H9 (cell line): ENCODE results near the gene GABARAPL2. TPM values are rescaled to one million over a fixed set of nuclear protein-coding genes. Genes with fewer than 3 reads are reported as not detected.
A peak's percentile ranks its signal among the peaks of the same experiment; 100 is the strongest.

ENCODE experiments used
- DNase-seq: peaks from one replicate; pipeline ENCODE4 v3.0.0-alpha.2; 2017
- H2AFZ ChIP-seq: one replicate; pipeline ENCODE4 v1.6.1; 2013; ENCODE audit warnings: mild to moderate bottlenecking, low read length, control low read depth, moderate library complexity
- H2AK5ac ChIP-seq: 2 replicates; pipeline ENCODE4 v1.6.1; 2013; ENCODE audit warnings: low read length, control low read depth, mixed read lengths; ENCODE audit not compliant: insufficient read length
- H2BK120ac ChIP-seq: one replicate; pipeline ENCODE4 v1.6.1; 2013; ENCODE audit warnings: low read depth, mild to moderate bottlenecking, low read length, control low read depth, inconsistent platforms; ENCODE audit not compliant: poor library complexity, severe bottlenecking
- H2BK12ac ChIP-seq: 2 replicates; pipeline ENCODE4 v1.6.1; 2013; ENCODE audit warnings: low read length, control low read depth, mixed read lengths, low read depth; ENCODE audit not compliant: insufficient read length
- H2BK15ac ChIP-seq: 2 replicates; pipeline ENCODE4 v1.6.1; 2013; ENCODE audit warnings: low read depth, low read length, control low read depth
- H2BK20ac ChIP-seq: one replicate; pipeline ENCODE4 v1.6.1; 2013; ENCODE audit warnings: low read depth, mild to moderate bottlenecking, low read length, control low read depth, inconsistent platforms; ENCODE audit not compliant: poor library complexity, severe bottlenecking
- H2BK5ac ChIP-seq: 2 replicates; pipeline ENCODE4 v1.6.1; 2013; ENCODE audit warnings: low read length, control low read depth, mixed read lengths; ENCODE audit not compliant: insufficient read length
- H3K14ac ChIP-seq: 2 replicates; pipeline ENCODE4 v1.6.1; 2013; ENCODE audit warnings: low read length, control low read depth; ENCODE audit not compliant: insufficient read depth
- H3K18ac ChIP-seq: 2 replicates; pipeline ENCODE4 v1.6.1; 2013; ENCODE audit warnings: low read depth, mild to moderate bottlenecking, mixed read lengths, low read length, control low read depth; ENCODE audit not compliant: insufficient read length
- H3K23ac ChIP-seq: 2 replicates; pipeline ENCODE4 v1.6.1; 2013; ENCODE audit warnings: low read length, control low read depth, mixed read lengths, low read depth; ENCODE audit not compliant: insufficient read length
- H3K23me2 ChIP-seq: 2 replicates; pipeline ENCODE4 v1.6.1; 2013; ENCODE audit warnings: low read depth, mild to moderate bottlenecking, mixed read lengths, low read length, control low read depth; ENCODE audit not compliant: insufficient read length, poor library complexity, severe bottlenecking
- H3K27ac ChIP-seq: 2 replicates; pipeline ENCODE4 v1.5.1; 2013; ENCODE audit warnings: low read length, control low read depth, mixed read lengths, low read depth; ENCODE audit not compliant: insufficient read length
- H3K27me3 ChIP-seq: 2 replicates; pipeline ENCODE4 v1.6.1; 2013; ENCODE audit warnings: low read length, control low read depth, inconsistent platforms; ENCODE audit not compliant: insufficient read depth
- H3K4ac ChIP-seq: 2 replicates; pipeline ENCODE4 v1.6.1; 2013; ENCODE audit warnings: low read depth, mild to moderate bottlenecking, control low read depth, inconsistent platforms, low read length, moderate library complexity
- H3K4me1 ChIP-seq: 2 replicates; pipeline ENCODE4 v1.6.1; 2013; ENCODE audit warnings: low read length, control low read depth, inconsistent platforms; ENCODE audit not compliant: insufficient read depth
- H3K4me2 ChIP-seq: 2 replicates; pipeline ENCODE4 v1.6.1; 2013; ENCODE audit warnings: low read length, control low read depth, mixed read lengths; ENCODE audit not compliant: insufficient read length, insufficient read depth
- H3K56ac ChIP-seq: 2 replicates; pipeline ENCODE4 v1.6.1; 2013; ENCODE audit warnings: low read depth, mild to moderate bottlenecking, mixed read lengths, low read length, control low read depth; ENCODE audit not compliant: insufficient read length
- H3K79me1 ChIP-seq: 2 replicates; pipeline ENCODE4 v1.6.1; 2013; ENCODE audit warnings: low read depth, mild to moderate bottlenecking, moderate library complexity, low read length, control low read depth, inconsistent platforms; ENCODE audit not compliant: insufficient read depth, poor library complexity, severe bottlenecking
- H3K79me2 ChIP-seq: 2 replicates; pipeline ENCODE4 v1.6.1; 2013; ENCODE audit warnings: low read length, control low read depth, inconsistent platforms; ENCODE audit not compliant: insufficient read depth
- H3K9ac ChIP-seq: 2 replicates; pipeline ENCODE4 v1.6.1; 2013; ENCODE audit warnings: low read length, control low read depth, mixed read lengths; ENCODE audit not compliant: insufficient read length; ENCODE audit errors: extremely low read depth
- H3K9me3 ChIP-seq: one replicate; pipeline ENCODE4 v1.6.1; 2013; ENCODE audit warnings: low read depth, low read length, inconsistent platforms; ENCODE audit not compliant: control insufficient read depth
- H3T11ph ChIP-seq: one replicate; pipeline ENCODE4 v1.6.1; 2013; ENCODE audit warnings: mild to moderate bottlenecking, low read length, control low read depth, inconsistent platforms
- H4K20me1 ChIP-seq: one replicate; pipeline ENCODE4 v1.6.1; 2013; ENCODE audit not compliant: control insufficient read depth, insufficient read length, insufficient read depth
- H4K5ac ChIP-seq: 2 replicates; pipeline ENCODE4 v1.6.1; 2013; ENCODE audit warnings: low read depth, mild to moderate bottlenecking, mixed read lengths, low read length, control low read depth; ENCODE audit not compliant: insufficient read length
- H4K8ac ChIP-seq: replicated peaks from 2 replicates; pipeline ENCODE4 v1.6.1; 2013; ENCODE audit warnings: low read length, control low read depth, mixed read lengths, low read depth; ENCODE audit not compliant: insufficient read length
- H4K91ac ChIP-seq: 2 replicates; pipeline ENCODE4 v1.6.1; 2013; ENCODE audit warnings: low read depth, mild to moderate bottlenecking, moderate library complexity, mixed read lengths, low read length, control low read depth; ENCODE audit not compliant: insufficient read length
- H3K27ac Mint-ChIP-seq, 3 experiments: 2 replicates in 2 of 3; 3 replicates in 1 of 3; pipeline ENCODE4 v1.8.0; 2020 to 2021; ENCODE audit warnings: mixed read lengths in 3 of 3, mild to moderate bottlenecking in 1 of 3, moderate library complexity in 1 of 3
- H3K27me3 Mint-ChIP-seq: 2 replicates; pipeline ENCODE4 v1.8.0; 2021; ENCODE audit warnings: low read depth, mild to moderate bottlenecking, moderate library complexity, mixed read lengths
- H3K36me3 Mint-ChIP-seq, 3 experiments: 2 replicates in 2 of 3; 3 replicates in 1 of 3; pipeline ENCODE4 v1.8.0; 2020 to 2021; ENCODE audit warnings: low read depth in 3 of 3, mixed read lengths in 3 of 3; ENCODE audit not compliant: insufficient read depth in 1 of 3
- H3K4me1 Mint-ChIP-seq, 2 experiments: 2 replicates each; pipeline ENCODE4 v1.8.0; 2020; ENCODE audit warnings: mixed read lengths in 2 of 2
- H3K4me3 Mint-ChIP-seq, 2 experiments: 2 replicates in 1 of 2; 3 replicates in 1 of 2; pipeline ENCODE4 v1.8.0; 2020 to 2021; ENCODE audit warnings: mild to moderate bottlenecking in 2 of 2, mixed read lengths in 2 of 2, moderate library complexity in 1 of 2
- H3K9me3 Mint-ChIP-seq, 2 experiments: 2 replicates in 1 of 2; 3 replicates in 1 of 2; pipeline ENCODE4 v1.8.0; 2020; ENCODE audit warnings: mild to moderate bottlenecking in 2 of 2, mixed read lengths in 2 of 2, moderate library complexity in 1 of 2
- CTCF ChIP-seq: fragments of 200-600 bp; sonication (generic); conservative IDR thresholded peaks from 3 replicates; pipeline ENCODE4 v1.8.0; 2021; ENCODE audit warnings: antibody characterized with exemption, mild to moderate bottlenecking
- WGBS: extraction: QIAGEN DNeasy Blood & Tissue Kit; methylation state at CpG from one replicate; pipeline ENCODE4 v1.1.7; 2013; ENCODE audit warnings: missing lambda C conversion rate, low lambda C conversion rate, mixed read lengths; ENCODE audit not compliant: insufficient read length; ENCODE audit errors: extremely low coverage; 5-methylcytosine and 5-hydroxymethylcytosine counted together
- total RNA-seq: library from RNA; stranded (reverse); gene quantifications from 2 replicates; pipeline ENCODE4 v1.2.1, GENCODE V29; 2021

Gene GABARAPL2
- total RNA-seq, 1 experiment from 2014 or later = 62.6 TPM

GRCh38 chr16:75593825-75594820, 27.9 kb downstream of the GABARAPL2 start:
- Histone ChIP-seq H3K23ac (no peak overlapping the region), H4K91ac (no peak overlapping the region), H3K4me1 (peaks cover 5% of the 10 kb centered on the region; the same call in 1 of the 2 replicates), H2BK120ac (no peak overlapping the region), H2AK5ac (no peak overlapping the region), H4K5ac (no peak overlapping the region), H4K20me1 (no peaks in the 10 kb centered on the region), H2BK15ac (no peak overlapping the region), H3K27me3 (no peaks in the 10 kb centered on the region), H3K79me2 (no peaks in the 10 kb centered on the region; the same call in 1 of the 2 replicates), H3T11ph (peak overlapping the region; percentile 39), H2BK20ac (peak overlapping the region; percentile 86), H3K14ac (no peak overlapping the region), H3K23me2 (no peaks in the 10 kb centered on the region), H3K9ac (peak overlapping the region; percentile 28), H2AFZ (no peak overlapping the region), H2BK12ac (no peak overlapping the region), H3K56ac (no peak overlapping the region), H2BK5ac (no peak overlapping the region), H3K4ac (no peak overlapping the region; the same call in 1 of the 2 replicates), H3K4me2 (peak overlapping the region; percentile 66), H3K18ac (no peak overlapping the region), H3K9me3 (no peaks in the 10 kb centered on the region), H3K79me1 (no peaks in the 10 kb centered on the region), H4K8ac (no peak overlapping the region), H3K27ac (peak overlapping the region; percentile 76)
- no peak for TF ChIP-seq CTCF
- no CpG with 5 or more reads among the region's 17 CpGs for WGBS
- H3K9me3 Mint-ChIP-seq = peaks cover 2 to 9% of the 10 kb centered on the region in 2 experiments; a peak in 4 of 5 replicates
- peak overlapping the region; percentile 13 to 27 for H3K4me3 Mint-ChIP-seq
- peak; percentile 79 for DNase-seq
- peaks cover 35 to 39% of the 10 kb centered on the region in 2 experiments for H3K4me1 Mint-ChIP-seq
- H3K27ac Mint-ChIP-seq = peak overlapping the region; percentile 24 to 93 (median 56)
- peaks cover 17 to 22% (median 19%) of the 10 kb centered on the region in 3 experiments for H3K36me3 Mint-ChIP-seq
- H3K27me3 Mint-ChIP-seq = no peaks in the 10 kb centered on the region
